ENCODE data around the gene NFKB1.

Gene NFKB1

DNA sequence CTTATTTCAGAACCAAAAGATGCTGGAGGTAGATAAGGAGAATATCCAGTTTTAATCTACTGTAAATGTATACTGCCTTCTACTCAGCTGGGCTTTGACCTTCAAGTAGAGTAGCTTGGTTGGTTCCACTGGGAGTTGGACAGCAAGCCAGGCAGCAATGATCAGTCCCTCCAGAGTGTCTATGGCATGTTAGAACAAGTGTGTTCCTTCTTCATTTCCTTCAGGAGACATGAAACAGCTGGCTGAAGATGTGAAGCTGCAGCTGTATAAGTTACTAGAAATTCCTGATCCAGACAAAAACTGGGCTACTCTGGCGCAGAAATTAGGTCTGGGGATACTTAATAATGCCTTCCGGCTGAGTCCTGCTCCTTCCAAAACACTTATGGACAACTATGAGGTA lies 111.1 kb downstream of the NFKB1 start:
- Histone ChIP-seq H3K27me3 (ENCODE audit: insufficient read depth, low read length) (no peaks in the 10 kb centered on the region), H3K9ac (ENCODE audit: low read length) (no peak overlapping the region), H2AFZ (ENCODE audit: insufficient read depth, low read length, poor library complexity) (no peak overlapping the region), H3K14ac (ENCODE audit: low read length) (no peak overlapping the region), H3K4ac (ENCODE audit: low read depth, low read length) (no peak overlapping the region), H3K27ac (ENCODE audit: low read depth, low read length) (no peak overlapping the region), H2BK120ac (ENCODE audit: insufficient read depth, low read length, poor library complexity) (no peak overlapping the region), H2AK5ac (ENCODE audit: low read length) (no peak overlapping the region), H3K36me3 (ENCODE audit: control insufficient read depth in 1 of 2, insufficient read depth in 2 of 2, low read length in 2 of 2) (peaks cover 34 to 44% of the 10 kb centered on the region in 2 experiments), H3K9me3 (ENCODE audit: insufficient read depth, low read depth, low read length) (no peaks in the 10 kb centered on the region), H2BK5ac (ENCODE audit: low read depth, low read length, poor library complexity) (no peak overlapping the region), H4K91ac (ENCODE audit: low read depth, low read length) (no peak overlapping the region), H3K4me3 (ENCODE audit: low read depth, low read length) (no peak overlapping the region), H4K8ac (ENCODE audit: low read depth, low read length) (no peak overlapping the region), H3K4me2 (ENCODE audit: low read length) (no peak overlapping the region), H3K79me1 (ENCODE audit: low read length) (no peaks in the 10 kb centered on the region), H4K12ac (ENCODE audit: low read depth, low read length) (no peak overlapping the region), H3K4me1 (ENCODE audit: control insufficient read depth in 1 of 2, insufficient read depth in 2 of 2, low read length in 2 of 2) (peaks cover 5 to 9% of the 10 kb centered on the region in 2 experiments), H2BK12ac (ENCODE audit: low read length) (no peak overlapping the region), H3K23ac (ENCODE audit: low read length) (no peak overlapping the region), H3K18ac (ENCODE audit: low read length) (no peak overlapping the region), H3K79me2 (ENCODE audit: control insufficient read depth, insufficient read depth, low read length, poor library complexity) (no peaks in the 10 kb centered on the region)
- no CpG with 5 or more reads among the region's 2 CpGs for WGBS (ENCODE audit: extremely low coverage, insufficient coverage, insufficient read length)
- no peak for DNase-seq

- Histone ChIP-seq H3K23ac (ENCODE audit: low read length) (no peak overlapping the region), H3K14ac (ENCODE audit: low read length) (no peak overlapping the region), H3K4me1 (ENCODE audit: control insufficient read depth in 1 of 2, insufficient read depth in 2 of 2, low read length in 2 of 2) (peaks cover 5% of the 10 kb centered on the region in 2 experiments), H3K18ac (ENCODE audit: low read length) (no peak overlapping the region), H2BK5ac (ENCODE audit: low read depth, low read length, poor library complexity) (no peak overlapping the region), H2BK12ac (ENCODE audit: low read length) (no peak overlapping the region), H3K9me3 (ENCODE audit: insufficient read depth, low read depth, low read length) (no peaks in the 10 kb centered on the region), H3K36me3 (ENCODE audit: control insufficient read depth in 1 of 2, insufficient read depth in 2 of 2, low read length in 2 of 2) (peaks cover 31 to 39% of the 10 kb centered on the region in 2 experiments), H3K4me3 (ENCODE audit: low read depth, low read length) (no peak overlapping the region), H3K4ac (ENCODE audit: low read depth, low read length) (no peak overlapping the region), H3K79me1 (ENCODE audit: low read length) (no peaks in the 10 kb centered on the region), H3K4me2 (ENCODE audit: low read length) (no peak overlapping the region), H2AFZ (ENCODE audit: insufficient read depth, low read length, poor library complexity) (no peak overlapping the region), H4K91ac (ENCODE audit: low read depth, low read length) (no peak overlapping the region), H2BK120ac (ENCODE audit: insufficient read depth, low read length, poor library complexity) (no peak overlapping the region), H3K27me3 (ENCODE audit: insufficient read depth, low read length) (no peaks in the 10 kb centered on the region), H3K9ac (ENCODE audit: low read length) (no peak overlapping the region), H3K27ac (ENCODE audit: low read depth, low read length) (no peak overlapping the region), H4K12ac (ENCODE audit: low read depth, low read length) (no peak overlapping the region), H3K79me2 (ENCODE audit: control insufficient read depth, insufficient read depth, low read length, poor library complexity) (no peaks in the 10 kb centered on the region), H2AK5ac (ENCODE audit: low read length) (no peak overlapping the region), H4K8ac (ENCODE audit: low read depth, low read length) (no peak overlapping the region)
- no peak for DNase-seq
- WGBS (ENCODE audit: extremely low coverage, insufficient coverage, insufficient read length), result no CpG with 5 or more reads among the region's 11 CpGs
These were observed 111.7 kb downstream of the NFKB1 start for GRCh38 chr4:102612824-102613366.

DNA sequence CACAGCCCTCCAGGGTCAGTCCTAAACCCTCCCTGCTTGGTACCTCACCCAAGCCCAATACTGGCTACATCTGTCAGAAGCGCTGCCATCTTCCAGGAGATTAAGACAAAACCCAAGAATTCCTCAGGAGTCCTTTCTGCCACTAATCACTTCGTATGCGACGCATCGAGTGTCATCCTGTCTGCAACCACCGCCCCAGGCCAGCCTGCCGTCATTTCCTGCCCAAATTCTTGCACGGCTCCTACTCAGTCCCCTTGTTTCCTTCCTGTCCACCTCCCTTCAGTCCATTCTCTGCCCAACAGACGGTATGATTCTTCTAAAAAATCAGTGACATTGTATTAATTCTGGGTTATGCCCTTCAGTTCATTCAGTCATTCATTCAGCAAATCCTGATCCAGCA lies 113.6 kb downstream of the NFKB1 start:
- peaks cover 6 to 8% of the 10 kb centered on the region in 2 experiments for H3K4me1 ChIP-seq (ENCODE audit: control insufficient read depth in 1 of 2, insufficient read depth in 2 of 2, low read length in 2 of 2)
- H3K4me2 ChIP-seq (ENCODE audit: low read length), result no peak overlapping the region
- WGBS (ENCODE audit: extremely low coverage, insufficient coverage, insufficient read length), result no CpG with 5 or more reads among the region's 9 CpGs

DNA sequence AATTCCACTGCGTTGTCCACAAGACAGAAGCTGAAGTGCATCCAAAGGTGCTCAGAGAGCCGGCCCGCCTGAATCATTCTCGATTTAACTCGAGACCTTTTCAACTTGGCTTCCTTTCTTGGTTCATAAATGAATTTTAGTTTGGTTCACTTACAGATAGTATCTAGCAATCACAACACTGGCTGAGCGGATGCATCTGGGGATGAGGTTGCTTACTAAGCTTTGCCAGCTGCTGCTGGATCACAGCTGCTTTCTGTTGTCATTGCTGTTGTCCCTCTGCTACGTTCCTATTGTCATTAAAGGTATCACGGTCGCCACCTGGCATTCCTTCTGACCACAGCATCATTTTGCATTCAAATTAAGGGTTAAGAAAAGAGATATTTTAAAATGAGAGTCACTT lies 115.5 kb downstream of the NFKB1 start:
- Histone ChIP-seq H3K4ac (ENCODE audit: low read depth, low read length) (no peak overlapping the region), H3K9me3 (ENCODE audit: insufficient read depth, low read depth, low read length) (no peaks in the 10 kb centered on the region), H3K27ac (ENCODE audit: low read depth, low read length) (no peak overlapping the region), H2BK5ac (ENCODE audit: low read depth, low read length, poor library complexity) (no peak overlapping the region), H3K4me1 (ENCODE audit: control insufficient read depth in 1 of 2, insufficient read depth in 2 of 2, low read length in 2 of 2) (peaks cover 11 to 15% of the 10 kb centered on the region in 2 experiments), H3K14ac (ENCODE audit: low read length) (no peak overlapping the region), H2BK12ac (ENCODE audit: low read length) (no peak overlapping the region), H3K36me3 (ENCODE audit: control insufficient read depth in 1 of 2, insufficient read depth in 2 of 2, low read length in 2 of 2) (peaks cover 23 to 27% of the 10 kb centered on the region in 2 experiments), H4K12ac (ENCODE audit: low read depth, low read length) (no peak overlapping the region), H2BK120ac (ENCODE audit: insufficient read depth, low read length, poor library complexity) (no peak overlapping the region), H2AK5ac (ENCODE audit: low read length) (no peak overlapping the region), H3K4me2 (ENCODE audit: low read length) (no peak overlapping the region), H3K79me2 (ENCODE audit: control insufficient read depth, insufficient read depth, low read length, poor library complexity) (no peaks in the 10 kb centered on the region), H3K79me1 (ENCODE audit: low read length) (peaks cover 8% of the 10 kb centered on the region), H3K4me3 (ENCODE audit: low read depth, low read length) (no peak overlapping the region), H3K9ac (ENCODE audit: low read length) (no peak overlapping the region), H3K23ac (ENCODE audit: low read length) (no peak overlapping the region), H4K8ac (ENCODE audit: low read depth, low read length) (no peak overlapping the region), H3K18ac (ENCODE audit: low read length) (no peak overlapping the region), H2AFZ (ENCODE audit: insufficient read depth, low read length, poor library complexity) (no peak overlapping the region), H3K27me3 (ENCODE audit: insufficient read depth, low read length) (no peaks in the 10 kb centered on the region), H4K91ac (ENCODE audit: low read depth, low read length) (no peak overlapping the region)
- DNase-seq, result no peak
- no CpG with 5 or more reads among the region's 9 CpGs for WGBS (ENCODE audit: extremely low coverage, insufficient coverage, insufficient read length)

More for the DNA sequence above, 113.6 kb downstream of the NFKB1 start:
- no peak overlapping the region for H3K27ac ChIP-seq (ENCODE audit: low read depth, low read length)
- DNase-seq, result no peak
- H4K12ac ChIP-seq (ENCODE audit: low read depth, low read length), result no peak overlapping the region
- no peak overlapping the region for H3K4me3 ChIP-seq (ENCODE audit: low read depth, low read length)
- no peaks in the 10 kb centered on the region for H3K9me3 ChIP-seq (ENCODE audit: insufficient read depth, low read depth, low read length)
- no peaks in the 10 kb centered on the region for H3K79me2 ChIP-seq (ENCODE audit: control insufficient read depth, insufficient read depth, low read length, poor library complexity)
- H3K9ac ChIP-seq (ENCODE audit: low read length), result no peak overlapping the region
- no peak overlapping the region for H2BK5ac ChIP-seq (ENCODE audit: low read depth, low read length, poor library complexity)
- no peak overlapping the region for H3K23ac ChIP-seq (ENCODE audit: low read length)
- no peak overlapping the region for H3K18ac ChIP-seq (ENCODE audit: low read length)
- no peak overlapping the region for H2BK12ac ChIP-seq (ENCODE audit: low read length)
- H2BK120ac ChIP-seq (ENCODE audit: insufficient read depth, low read length, poor library complexity), result no peak overlapping the region
- H3K4ac ChIP-seq (ENCODE audit: low read depth, low read length), result no peak overlapping the region
- H2AFZ ChIP-seq (ENCODE audit: insufficient read depth, low read length, poor library complexity), result no peak overlapping the region
- no peak overlapping the region for H4K8ac ChIP-seq (ENCODE audit: low read depth, low read length)
- no peak overlapping the region for H4K91ac ChIP-seq (ENCODE audit: low read depth, low read length)
- H3K27me3 ChIP-seq (ENCODE audit: insufficient read depth, low read length), result no peaks in the 10 kb centered on the region
- peaks cover under 1% of the 10 kb centered on the region for H3K79me1 ChIP-seq (ENCODE audit: low read length)
- H2AK5ac ChIP-seq (ENCODE audit: low read length), result no peak overlapping the region
- peaks cover 28 to 37% of the 10 kb centered on the region in 2 experiments for H3K36me3 ChIP-seq (ENCODE audit: control insufficient read depth in 1 of 2, insufficient read depth in 2 of 2, low read length in 2 of 2)
- no peak overlapping the region for H3K14ac ChIP-seq (ENCODE audit: low read length)
